Measurements from ENCODE around the gene DUOXA1.

DUOXA1 gene

GRCh38 chr15:45163508-45163856 lies 33.8 kb upstream of the DUOXA1 start:
- TF ChIP-seq CTCF (IDR thresholded peaks at IDR 0.05; ENCODE audit: control insufficient read depth, insufficient read depth, low read depth, low read length, missing control alignments), result no peak
- H3K4me3 ChIP-seq (ENCODE audit: control insufficient read depth, low read depth, low read length), result no peak overlapping the region
- no peak for DNase-seq (ENCODE audit: low read depth)

- no peak overlapping the region for H3K4me3 ChIP-seq (ENCODE audit: control insufficient read depth, low read depth, low read length)
- TF ChIP-seq CTCF (IDR thresholded peaks at IDR 0.05; ENCODE audit: control insufficient read depth, insufficient read depth, low read depth, low read length, missing control alignments), result peak; percentile 98
- DNase-seq (ENCODE audit: low read depth), result peak; percentile 40
These were observed 33.3 kb upstream of the DUOXA1 start for GRCh38 chr15:45162771-45163507.

- no peak overlapping the region for H3K4me3 ChIP-seq (ENCODE audit: control insufficient read depth, low read depth, low read length)
- DNase-seq (ENCODE audit: low read depth), result no peak
- no peak for TF ChIP-seq CTCF (IDR thresholded peaks at IDR 0.05; ENCODE audit: control insufficient read depth, insufficient read depth, low read depth, low read length, missing control alignments)
These were observed 32.0 kb upstream of the DUOXA1 start for GRCh38 chr15:45161666-45162065.

GRCh38 chr15:45157974-45158373 lies 28.3 kb upstream of the DUOXA1 start:
- H3K4me3 ChIP-seq (ENCODE audit: control insufficient read depth, low read depth, low read length), result no peak overlapping the region
- no peak for TF ChIP-seq CTCF (IDR thresholded peaks at IDR 0.05; ENCODE audit: control insufficient read depth, insufficient read depth, low read depth, low read length, missing control alignments)
- peak; percentile 70 for DNase-seq (ENCODE audit: low read depth)

GRCh38 chr15:45156744-45157455 lies 27.2 kb upstream of the DUOXA1 start:
- TF ChIP-seq CTCF (IDR thresholded peaks at IDR 0.05; ENCODE audit: control insufficient read depth, insufficient read depth, low read depth, low read length, missing control alignments), result no peak
- no peak overlapping the region for H3K4me3 ChIP-seq (ENCODE audit: control insufficient read depth, low read depth, low read length)
- peak; percentile 73 for DNase-seq (ENCODE audit: low read depth)

GRCh38 chr15:45155739-45156138 lies 26.1 kb upstream of the DUOXA1 start:
- no peak for TF ChIP-seq CTCF (IDR thresholded peaks at IDR 0.05; ENCODE audit: control insufficient read depth, insufficient read depth, low read depth, low read length, missing control alignments)
- no peak overlapping the region for H3K4me3 ChIP-seq (ENCODE audit: control insufficient read depth, low read depth, low read length)
- DNase-seq (ENCODE audit: low read depth), result no peak
